HEK293T (cell line): Measurements from ENCODE around the gene PHACTR2.
"Not testable (repeated sequence)": the region's sequence is repeated elsewhere in the genome, so short reads cannot be mapped to it uniquely, and the experiment has no call there.

Experiments used
- CTCF ChIA-PET: fragments of 350-600 bp; formaldehyde crosslinking; extraction: SDS; loops from one replicate; lab custom pipeline; 2021; ENCODE audit warnings: antibody characterized with exemption, inconsistent platforms; lab: Yijun Ruan, JAX
- POLR2A ChIA-PET: fragments of 350-600 bp; formaldehyde crosslinking; extraction: SDS; loops from one replicate; lab custom pipeline; 2020; ENCODE audit warnings: antibody characterized with exemption, inconsistent platforms; lab: Yijun Ruan, JAX
- DNase-seq: peaks from one replicate; pipeline ENCODE4 v3.0.0; 2012; ENCODE audit warnings: mixed read lengths; ENCODE audit errors: extremely low spot score
- ARNT ChIP-seq: fragments of 450-650 bp; IDR thresholded peaks from 2 replicates; pipeline ENCODE4 v1.6.1; 2017; ENCODE audit warnings: mild to moderate bottlenecking
- BHLHE40 ChIP-seq: fragments of 450-650 bp; IDR thresholded peaks from 2 replicates; pipeline ENCODE4 v1.6.1; 2016; ENCODE audit warnings: mild to moderate bottlenecking, moderate library complexity, borderline replicate concordance
- CTBP1 ChIP-seq: fragments of 450-650 bp; IDR thresholded peaks from 2 replicates; pipeline ENCODE4 v1.6.1; 2016; ENCODE audit warnings: borderline replicate concordance
- ELF4 ChIP-seq: fragments of 450-650 bp; IDR thresholded peaks from 2 replicates; pipeline ENCODE4 v1.6.1; 2017; ENCODE audit warnings: antibody characterized with exemption
- FOXA1 ChIP-seq: fragments of 450-650 bp; IDR thresholded peaks from 2 replicates; pipeline ENCODE4 v1.6.1; 2016; ENCODE audit warnings: mild to moderate bottlenecking
- FOXK2 ChIP-seq: fragments of 450-650 bp; IDR thresholded peaks from 2 replicates; pipeline ENCODE4 v1.6.1; 2016; ENCODE audit warnings: mild to moderate bottlenecking
- FOXM1 ChIP-seq: fragments of 450-650 bp; IDR thresholded peaks from 2 replicates; pipeline ENCODE4 v1.6.1; 2017; ENCODE audit warnings: mild to moderate bottlenecking, borderline replicate concordance
- HDGF ChIP-seq: fragments of 450-650 bp; IDR thresholded peaks from 2 replicates; pipeline ENCODE4 v1.6.1; 2017; ENCODE audit warnings: antibody characterized with exemption, borderline replicate concordance
- L3MBTL2 ChIP-seq: fragments of 450-650 bp; conservative IDR thresholded peaks from 2 replicates; pipeline ENCODE4 v1.6.1; 2016; ENCODE audit warnings: mild to moderate bottlenecking
- LEF1 ChIP-seq: fragments of 450-650 bp; IDR thresholded peaks from 2 replicates; pipeline ENCODE4 v1.6.1; 2017; ENCODE audit warnings: mild to moderate bottlenecking, borderline replicate concordance
- NFRKB ChIP-seq: fragments of 450-650 bp; IDR thresholded peaks from 2 replicates; pipeline ENCODE4 v1.6.1; 2016; ENCODE audit warnings: mild to moderate bottlenecking, moderate library complexity
- SP1 ChIP-seq: fragments of 450-650 bp; IDR thresholded peaks from 2 replicates; pipeline ENCODE4 v1.6.1; 2017
- SUZ12 ChIP-seq: fragments of 450-650 bp; IDR thresholded peaks from 2 replicates; pipeline ENCODE4 v1.6.1; 2016; ENCODE audit warnings: mild to moderate bottlenecking
- TARDBP ChIP-seq: fragments of 450-650 bp; IDR thresholded peaks from 2 replicates; pipeline ENCODE4 v1.6.1; 2016
- ZNF384 ChIP-seq: fragments of 450-650 bp; IDR thresholded peaks from 2 replicates; pipeline ENCODE4 v1.6.1; 2016
- TF ChIP-seq, protein P1 (sequence below): fragments of 450-650 bp; IDR thresholded peaks from 2 replicates; pipeline ENCODE4 v1.6.1; 2016

Gene PHACTR2

DNA sequence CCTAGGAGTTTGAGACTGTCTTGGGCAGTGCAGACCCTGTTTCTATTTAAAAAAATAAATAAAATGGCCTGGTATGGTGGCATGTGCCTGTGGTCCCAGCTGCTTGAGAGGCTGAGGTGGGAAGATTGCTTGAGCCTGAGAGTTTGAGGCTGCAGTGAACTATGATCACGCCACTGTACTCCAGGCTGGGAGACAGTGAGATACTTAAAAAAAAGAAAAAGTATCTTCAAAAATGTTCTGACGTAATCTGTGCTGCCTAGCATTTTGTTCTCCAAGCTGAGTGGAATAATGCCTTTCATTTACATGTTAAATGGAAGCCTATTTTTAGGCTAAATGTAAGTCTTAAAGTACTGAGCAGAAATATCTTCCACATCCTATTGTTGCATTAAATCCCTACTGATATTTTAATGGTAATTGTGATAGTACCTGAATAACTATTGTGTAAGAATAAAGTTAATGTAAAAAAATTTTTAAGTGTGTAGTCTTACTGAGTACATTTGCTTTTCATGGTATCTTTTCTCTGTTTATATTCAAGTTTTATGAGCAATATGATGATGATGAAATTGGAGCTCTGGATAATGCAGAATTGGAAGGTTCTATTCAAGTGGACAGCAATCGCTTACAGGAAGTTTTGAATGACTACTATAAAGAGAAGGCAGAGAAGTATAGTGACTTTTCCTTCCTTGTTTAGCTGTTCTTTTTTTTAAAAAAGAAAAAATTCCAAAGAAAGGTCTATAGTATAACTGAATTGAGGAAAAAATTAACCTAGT, 182.3 kb downstream of the PHACTR2 start:
- POLR2A ChIA-PET: interaction anchor here (0.8 to 1.1 kb wide), 2 partner anchors 17 to 410 kb away, joined by 3 to 4 read pairs; partner anchors contain the start of gene LTV1
- DNase-seq: no peak
- TF ChIP-seq TARDBP: no peak
- no peak for TF ChIP-seq ARNT
- TF ChIP-seq FOXM1: no peak
- TF ChIP-seq LEF1: no peak
- TF ChIP-seq ZNF384: no peak
- no peak for TF ChIP-seq SP1
- no peak for TF ChIP-seq SUZ12
- TF ChIP-seq BHLHE40: no peak
- TF ChIP-seq NFRKB: no peak
- CTCF ChIA-PET: interaction anchor here (0.7 to 1.5 kb wide), 2 partner anchors 82 to 1878 kb away, joined by 3 to 4 read pairs; no protein-coding TSS in a partner anchor

DNA sequence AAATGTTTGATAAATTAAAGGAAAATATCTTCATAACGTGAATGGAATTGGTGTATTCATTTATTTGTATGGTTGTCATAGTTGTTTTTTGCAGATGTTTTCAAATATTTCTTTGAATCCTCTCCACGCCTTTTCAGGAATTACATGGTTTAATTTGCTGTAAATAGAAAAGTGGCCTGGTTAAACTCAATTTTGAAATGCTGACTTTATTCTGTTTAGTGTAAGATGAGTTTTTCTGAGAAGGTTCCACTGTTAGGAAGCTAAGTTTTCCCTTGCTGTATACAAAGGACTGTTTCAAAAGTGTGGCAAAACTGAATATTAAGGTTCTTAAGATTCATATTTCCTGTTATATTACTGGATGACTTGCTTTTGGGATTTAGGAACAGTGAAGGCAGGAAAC, 186.0 kb downstream of the PHACTR2 start:
- DNase-seq: no peak
- no peak for TF ChIP-seq HDGF
- TF ChIP-seq L3MBTL2: no peak
- TF ChIP-seq FOXM1: no peak
- no peak for TF ChIP-seq NFRKB
- TF ChIP-seq CTBP1: no peak
- TF ChIP-seq BHLHE40: no peak
- TF ChIP-seq TARDBP: no peak
- TF ChIP-seq ZNF384: no peak
- TF ChIP-seq, protein P1, sequence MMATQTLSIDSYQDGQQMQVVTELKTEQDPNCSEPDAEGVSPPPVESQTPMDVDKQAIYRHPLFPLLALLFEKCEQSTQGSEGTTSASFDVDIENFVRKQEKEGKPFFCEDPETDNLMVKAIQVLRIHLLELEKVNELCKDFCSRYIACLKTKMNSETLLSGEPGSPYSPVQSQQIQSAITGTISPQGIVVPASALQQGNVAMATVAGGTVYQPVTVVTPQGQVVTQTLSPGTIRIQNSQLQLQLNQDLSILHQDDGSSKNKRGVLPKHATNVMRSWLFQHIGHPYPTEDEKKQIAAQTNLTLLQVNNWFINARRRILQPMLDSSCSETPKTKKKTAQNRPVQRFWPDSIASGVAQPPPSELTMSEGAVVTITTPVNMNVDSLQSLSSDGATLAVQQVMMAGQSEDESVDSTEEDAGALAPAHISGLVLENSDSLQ: no peak
- TF ChIP-seq ELF4: no peak
- TF ChIP-seq FOXK2: no peak
- no peak for TF ChIP-seq LEF1
- CTCF ChIA-PET: interaction anchor here (0.6 to 0.7 kb wide), 2 partner anchors 62 to 78 kb away, joined by 3 to 4 read pairs; no protein-coding TSS in a partner anchor
- POLR2A ChIA-PET: no interaction called here

DNA sequence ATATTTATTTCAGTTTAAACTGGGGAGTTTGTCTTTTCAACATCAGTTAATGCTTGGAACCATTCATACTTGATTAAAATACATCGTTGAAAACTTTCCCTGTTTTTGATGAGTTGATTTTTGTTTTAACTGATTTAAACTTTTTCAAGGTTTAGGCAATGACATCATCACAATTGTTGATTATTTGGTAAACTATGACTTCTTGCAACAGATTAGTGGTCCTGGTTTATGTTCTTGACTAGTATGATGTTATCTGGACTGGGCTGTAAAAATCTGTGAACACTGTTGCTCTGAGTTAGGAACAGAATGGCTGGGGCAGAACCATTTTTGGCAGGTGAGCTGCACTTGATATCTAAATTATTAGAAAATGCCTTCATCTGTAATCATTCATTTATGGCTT, 186.5 kb downstream of the PHACTR2 start, which contains the start of gene ZC2HC1B:
Gene ZC2HC1B, plus strand, starts transcription at position 241 of the 400 bp plus-strand sequence. Its CDS starts 66 bp downstream, at position 307.
- no peak for DNase-seq
- POLR2A ChIA-PET: no interaction called here
- no peak for TF ChIP-seq FOXM1
- TF ChIP-seq, protein P1: no peak
- TF ChIP-seq CTBP1: no peak
- no peak for TF ChIP-seq SP1
- no peak for TF ChIP-seq ELF4
- no peak for TF ChIP-seq FOXK2
- CTCF ChIA-PET: interaction anchor here (0.6 kb wide), 1 partner anchor 185 kb away, joined by 3 read pairs; no protein-coding TSS in a partner anchor

DNA sequence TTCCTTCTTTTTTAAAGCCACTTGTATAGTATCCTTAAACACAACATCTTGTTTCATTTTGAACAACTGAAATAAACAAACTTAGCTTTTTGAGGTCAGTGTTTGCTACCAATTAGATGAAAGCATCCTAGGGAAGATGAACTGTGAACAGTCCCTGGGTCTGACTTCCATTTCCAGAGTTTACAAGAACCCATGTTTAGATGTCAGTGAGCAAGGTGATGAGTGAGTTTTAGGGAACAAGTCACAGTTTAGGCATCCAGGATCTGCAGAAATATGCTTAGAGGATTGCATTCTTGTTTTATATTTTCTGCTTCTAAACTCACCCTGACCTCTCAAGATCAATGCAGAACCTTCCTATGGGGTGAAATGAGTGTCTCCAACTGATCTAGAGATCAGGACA, 189.5 kb downstream of the PHACTR2 start:
- no peak for TF ChIP-seq ELF4
- no peak for TF ChIP-seq ZNF384
- TF ChIP-seq LEF1: no peak
- TF ChIP-seq SP1: no peak
- TF ChIP-seq FOXM1: no peak
- TF ChIP-seq FOXA1: no peak
- no peak for TF ChIP-seq HDGF
- no peak for TF ChIP-seq NFRKB
- TF ChIP-seq BHLHE40: no peak
- no peak for TF ChIP-seq CTBP1
- TF ChIP-seq TARDBP: no peak
- no peak for TF ChIP-seq FOXK2
- TF ChIP-seq SUZ12: no peak
- TF ChIP-seq, protein P1: no peak
- TF ChIP-seq L3MBTL2: no peak
- TF ChIP-seq ARNT: no peak
- ChIA-PET CTCF (interaction anchor here (0.6 kb wide), 1 partner anchor 72 kb away, joined by 3 read pairs; no protein-coding TSS in a partner anchor), POLR2A (no interaction called here)
- DNase-seq: no peak

DNA sequence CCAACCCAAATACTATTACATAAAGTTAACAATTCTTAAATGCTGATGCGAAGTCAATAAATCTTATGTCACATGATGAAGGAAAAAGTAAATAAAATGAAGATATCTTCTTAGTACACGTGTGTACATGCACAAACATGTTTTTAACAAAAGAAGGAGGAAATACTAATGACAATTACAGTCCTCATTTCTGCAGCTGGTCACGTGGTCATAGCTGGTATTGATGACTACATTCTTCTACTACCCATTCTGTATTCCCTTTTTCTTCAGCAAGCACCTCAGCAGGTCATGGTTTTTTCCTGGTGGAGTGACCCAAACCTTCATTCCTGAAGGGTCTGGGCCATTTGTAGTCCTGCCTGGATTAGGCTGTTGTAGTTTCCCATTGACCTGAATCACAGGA, 191.0 kb downstream of the PHACTR2 start:
- CTCF ChIA-PET, POLR2A ChIA-PET, DNase-seq: not testable (repeated sequence)

DNA sequence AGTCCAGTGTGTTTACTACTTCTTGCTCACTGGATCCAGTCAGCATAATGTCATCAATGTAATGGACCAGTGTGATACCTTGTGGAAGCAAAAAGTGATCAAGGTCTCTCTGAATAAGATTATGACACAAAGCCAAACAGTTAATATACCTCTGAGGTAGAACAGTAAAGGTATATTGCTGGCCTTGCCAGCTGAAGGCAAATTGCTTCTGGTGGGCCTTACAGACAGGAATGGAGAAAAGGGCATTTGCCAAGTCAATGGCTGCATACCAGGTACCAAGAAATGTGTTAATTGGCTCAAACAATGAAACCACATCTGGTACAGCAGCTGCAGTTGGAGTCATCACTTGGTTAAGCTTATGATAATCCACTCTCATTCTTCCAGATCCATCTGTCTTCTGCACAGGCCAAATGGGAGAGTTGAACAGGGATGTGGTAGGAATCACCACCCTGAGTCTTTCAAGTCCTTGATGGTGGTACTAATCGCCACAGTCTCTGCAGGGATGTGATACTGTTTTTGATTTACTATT, 193.5 kb downstream of the PHACTR2 start:
- POLR2A ChIA-PET, DNase-seq: not testable (repeated sequence)
- CTCF ChIA-PET: interaction anchor here (0.6 kb wide), 1 partner anchor 54 kb away, joined by 3 read pairs; no protein-coding TSS in a partner anchor
